MCF 10A (cell line): Measurements from ENCODE around the gene MAD1L1. TPM values are rescaled to one million over a fixed set of nuclear protein-coding genes. Genes with fewer than 3 reads are reported as not detected.

ENCODE experiments used
- BruUV-seq: library from RNA; stranded (reverse); fragments of 400-500 nt; replicated peaks from 2 replicates; lab custom pipeline; 2021; lab: Mats Ljungman, UMichigan
- CTCF ChIA-PET: fragments of 300-600 bp; sonication (Branson Sonifier 250); formaldehyde crosslinking; extraction: SDS; loops from one replicate; lab custom pipeline; 2021; ENCODE audit warnings: antibody characterized with exemption, inconsistent platforms; lab: Yijun Ruan, JAX
- POLR2A ChIA-PET: fragments of 300-600, 350-650 bp; sonication (Branson Sonifier 250); formaldehyde crosslinking; extraction: SDS; loops from one replicate; lab custom pipeline; 2020; ENCODE audit warnings: antibody characterized with exemption, inconsistent platforms; lab: Yijun Ruan, JAX
- DNase-seq: peaks from one replicate; pipeline ENCODE4 v3.0.0-alpha.2; 2018; ENCODE audit not compliant: unreplicated experiment
- H3K27ac Mint-ChIP-seq: one replicate; pipeline ENCODE4 v1.8.0; 2022; ENCODE audit warnings: mild to moderate bottlenecking, low read depth, mixed read lengths; ENCODE audit not compliant: unreplicated experiment
- H3K27me3 Mint-ChIP-seq: one replicate; pipeline ENCODE4 v1.8.0; 2022; ENCODE audit warnings: mixed read lengths; ENCODE audit not compliant: insufficient read depth, unreplicated experiment
- H3K36me3 Mint-ChIP-seq: one replicate; pipeline ENCODE4 v1.8.0; 2022; ENCODE audit warnings: mild to moderate bottlenecking, moderate library complexity, mixed read lengths; ENCODE audit not compliant: insufficient read depth, unreplicated experiment
- H3K4me1 Mint-ChIP-seq: one replicate; pipeline ENCODE4 v1.8.0; 2022; ENCODE audit warnings: mixed read lengths; ENCODE audit not compliant: insufficient read depth, unreplicated experiment
- H3K4me3 Mint-ChIP-seq: one replicate; pipeline ENCODE4 v1.8.0; 2022; ENCODE audit warnings: mild to moderate bottlenecking, moderate library complexity, mixed read lengths; ENCODE audit not compliant: unreplicated experiment
- H3K9me3 Mint-ChIP-seq: one replicate; pipeline ENCODE4 v1.8.0; 2022; ENCODE audit warnings: mixed read lengths; ENCODE audit not compliant: unreplicated experiment
- CTCF ChIP-seq: fragments of 200-600 bp; IDR thresholded peaks from one replicate; pipeline ENCODE4 v1.8.0; 2022; ENCODE audit warnings: antibody characterized with exemption, mild to moderate bottlenecking; ENCODE audit not compliant: unreplicated experiment
- intact Hi-C: fragments of 100-400 bp; cut with micrococcal nuclease; formaldehyde crosslinking; loops from 2 replicates; pipeline ENCODE4 v1.14.1; 2022
- total RNA-seq: library from RNA; stranded (reverse); gene quantifications from 2 replicates; pipeline ENCODE4 v1.2.3, GENCODE V29; 2022

The MAD1L1 gene
- total RNA-seq, 1 experiment from 2014 or later = 25.2 TPM

DNA sequence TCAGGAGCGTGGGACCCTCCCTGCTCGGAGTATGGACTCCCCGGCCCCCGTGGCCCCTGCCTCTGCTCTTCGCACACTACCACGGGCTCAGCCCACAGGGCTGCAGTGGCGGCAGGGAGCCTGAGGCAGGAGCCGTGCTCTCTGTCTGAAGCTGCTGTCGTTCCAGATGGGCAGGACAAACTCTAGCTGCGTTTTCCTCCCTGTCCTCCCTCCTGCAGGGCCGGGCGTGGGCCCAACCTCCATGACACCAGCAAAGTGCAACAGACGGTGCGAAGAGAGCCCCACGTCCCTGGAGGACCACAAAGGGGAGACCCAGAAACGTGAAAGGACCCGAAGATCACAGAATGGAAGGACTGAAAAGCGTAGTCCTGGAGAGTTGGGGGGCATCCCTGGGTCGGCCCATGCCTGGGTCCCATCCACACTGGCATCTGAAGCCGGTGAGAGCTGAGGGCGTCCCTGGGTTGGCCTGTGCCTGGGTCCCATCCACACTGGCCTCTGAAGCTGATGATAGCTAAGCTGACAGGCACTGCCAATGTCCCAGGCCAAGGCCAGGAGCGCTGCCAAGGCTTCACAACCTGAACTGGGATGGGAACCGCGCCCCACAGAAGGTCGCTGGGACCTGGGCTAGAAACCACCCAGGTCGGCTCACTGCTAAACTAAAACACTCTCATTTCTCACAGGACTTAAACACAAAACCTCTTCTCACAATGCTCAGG lies 267.0 kb downstream of the MAD1L1 start:
- peaks cover 24% of the 10 kb centered on the region for H3K36me3 Mint-ChIP-seq
- no peak overlapping the region for H3K27ac Mint-ChIP-seq
- BruUV-seq = no TSS peak
- intact Hi-C loops = no loop called here
- no peak for TF ChIP-seq CTCF
- peaks cover 13% of the 10 kb centered on the region for H3K4me1 Mint-ChIP-seq
- POLR2A ChIA-PET = no interaction called here
- H3K4me3 Mint-ChIP-seq = no peak overlapping the region
- DNase-seq = no peak
- H3K27me3 Mint-ChIP-seq = no peaks in the 10 kb centered on the region
- CTCF ChIA-PET = no interaction called here
- H3K9me3 Mint-ChIP-seq = peaks cover 18% of the 10 kb centered on the region

GRCh38 chr7:1964913-1965578 lies 267.7 kb downstream of the MAD1L1 start:
- H3K36me3 Mint-ChIP-seq = peaks cover 24% of the 10 kb centered on the region
- ChIA-PET POLR2A (no interaction called here), CTCF (no interaction called here)
- no peak for DNase-seq
- peaks cover 13% of the 10 kb centered on the region for H3K4me1 Mint-ChIP-seq
- peaks cover 18% of the 10 kb centered on the region for H3K9me3 Mint-ChIP-seq
- no peak overlapping the region for H3K27ac Mint-ChIP-seq
- intact Hi-C loops = no loop called here
- H3K4me3 Mint-ChIP-seq = no peak overlapping the region
- no TSS peak for BruUV-seq
- TF ChIP-seq CTCF = no peak
- H3K27me3 Mint-ChIP-seq = no peaks in the 10 kb centered on the region

- no peak overlapping the region for H3K27ac Mint-ChIP-seq
- no peak for TF ChIP-seq CTCF
- H3K4me3 Mint-ChIP-seq = no peak overlapping the region
- H3K27me3 Mint-ChIP-seq = no peaks in the 10 kb centered on the region
- H3K9me3 Mint-ChIP-seq = peaks cover 18% of the 10 kb centered on the region
- DNase-seq = no peak
- peaks cover 13% of the 10 kb centered on the region for H3K4me1 Mint-ChIP-seq
- CTCF ChIA-PET = interaction anchor here (0.7 kb wide), 1 partner anchor 58 kb away, joined by 3 read pairs; no protein-coding TSS in a partner anchor
- intact Hi-C loops = no loop called here
- BruUV-seq = no TSS peak
- POLR2A ChIA-PET = no interaction called here
- peaks cover 24% of the 10 kb centered on the region for H3K36me3 Mint-ChIP-seq
These were observed 268.4 kb downstream of the MAD1L1 start for GRCh38 chr7:1964211-1964912.

DNA sequence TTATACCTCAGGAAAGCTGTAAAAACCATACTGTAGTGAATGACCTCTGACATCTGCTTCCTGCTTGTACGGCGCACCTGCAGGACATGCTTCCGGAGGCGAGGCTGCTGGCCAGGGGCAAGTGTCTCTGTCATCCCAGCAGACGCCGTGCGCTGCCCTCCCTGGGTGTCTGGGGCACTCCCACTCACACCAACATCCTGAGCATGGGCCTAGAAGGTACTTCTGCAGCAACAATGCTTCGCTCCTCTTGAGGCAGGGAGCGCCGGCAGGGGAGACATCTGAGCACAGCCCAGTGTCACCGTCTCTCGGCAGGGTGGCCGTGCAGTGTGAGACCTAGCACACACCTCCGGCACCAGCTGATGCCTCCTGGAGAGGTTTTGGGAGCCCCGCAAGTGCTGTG lies 269.2 kb downstream of the MAD1L1 start:
- POLR2A ChIA-PET = no interaction called here
- CTCF ChIA-PET = interaction anchor here (0.7 kb wide), 1 partner anchor 57 kb away, joined by 3 read pairs; no protein-coding TSS in a partner anchor
- intact Hi-C loops = no loop called here
- peaks cover 24% of the 10 kb centered on the region for H3K36me3 Mint-ChIP-seq
- H3K27me3 Mint-ChIP-seq = no peaks in the 10 kb centered on the region
- H3K9me3 Mint-ChIP-seq = peaks cover 18% of the 10 kb centered on the region
- BruUV-seq = no TSS peak
- TF ChIP-seq CTCF = no peak
- H3K27ac Mint-ChIP-seq = no peak overlapping the region
- H3K4me1 Mint-ChIP-seq = peaks cover 13% of the 10 kb centered on the region
- no peak overlapping the region for H3K4me3 Mint-ChIP-seq
- DNase-seq = no peak
